Parathyroid adenoma (tissue), 2 donors: ENCODE data around the gene MEF2D.

Experiments used
- H2AFZ ChIP-seq: fragments of 300-600 bp; sonication (generic); one replicate; pipeline ENCODE4 v1.7.0; 2017; ENCODE audit warnings: antibody characterized with exemption, mild to moderate bottlenecking
- H3K27ac ChIP-seq: fragments of 300-600 bp; sonication (generic); one replicate; pipeline ENCODE4 v1.7.0; 2017
- H3K27me3 ChIP-seq: fragments of 300-600 bp; sonication (generic); one replicate; pipeline ENCODE4 v1.7.0; 2017; ENCODE audit warnings: low read length; ENCODE audit not compliant: control insufficient read depth, insufficient read depth
- H3K36me3 ChIP-seq: fragments of 300-600 bp; sonication (generic); one replicate; pipeline ENCODE4 v1.7.0; 2017; ENCODE audit warnings: low read length; ENCODE audit not compliant: control insufficient read depth, insufficient read depth
- H3K4me1 ChIP-seq: fragments of 300-600 bp; sonication (generic); one replicate; pipeline ENCODE4 v1.7.0; 2017; ENCODE audit warnings: control low read depth
- H3K4me2 ChIP-seq: fragments of 300-600 bp; sonication (generic); one replicate; pipeline ENCODE4 v1.7.0; 2017; ENCODE audit warnings: low read length
- H3K4me3 ChIP-seq: fragments of 300-600 bp; sonication (generic); one replicate; pipeline ENCODE4 v1.7.0; 2017; ENCODE audit warnings: low read depth, low read length
- H3K79me2 ChIP-seq: fragments of 300-600 bp; sonication (generic); one replicate; pipeline ENCODE4 v1.7.0; 2017; ENCODE audit warnings: control low read depth
- H3K9ac ChIP-seq: fragments of 300-600 bp; sonication (generic); one replicate; pipeline ENCODE4 v1.7.0; 2017; ENCODE audit warnings: mild to moderate bottlenecking
- H3K9me3 ChIP-seq: fragments of 300-600 bp; sonication (generic); one replicate; pipeline ENCODE4 v1.7.0; 2017; ENCODE audit warnings: low read length; ENCODE audit not compliant: control insufficient read depth
- CTCF ChIP-seq: fragments of 300-600 bp; sonication (generic); IDR thresholded peaks from one replicate; pipeline ENCODE4 v1.7.0; 2017; ENCODE audit warnings: antibody characterized with exemption, mild to moderate bottlenecking
- donor health status: primary hyperparathyroidism.

The MEF2D gene

GRCh38 chr1:156437037-156437867 lies 63.3 kb downstream of the MEF2D start:
- H3K4me3 ChIP-seq: no peak overlapping the region
- no peaks in the 10 kb centered on the region for H3K9me3 ChIP-seq
- no peak overlapping the region for H3K4me2 ChIP-seq
- no peaks in the 10 kb centered on the region for H3K79me2 ChIP-seq
- no peak overlapping the region for H3K9ac ChIP-seq
- no peak overlapping the region for H3K27ac ChIP-seq
- no peaks in the 10 kb centered on the region for H3K36me3 ChIP-seq
- H3K4me1 ChIP-seq: no peaks in the 10 kb centered on the region
- H2AFZ ChIP-seq: no peak overlapping the region
- H3K27me3 ChIP-seq: peaks cover 20% of the 10 kb centered on the region
- no peak for TF ChIP-seq CTCF

GRCh38 chr1:156436141-156437036 lies 64.2 kb downstream of the MEF2D start:
- H3K9me3 ChIP-seq: no peaks in the 10 kb centered on the region
- peak overlapping the region; percentile 54 for H3K4me2 ChIP-seq
- H3K36me3 ChIP-seq: no peaks in the 10 kb centered on the region
- no peaks in the 10 kb centered on the region for H3K4me1 ChIP-seq
- H3K27me3 ChIP-seq: peaks cover 20% of the 10 kb centered on the region
- H3K27ac ChIP-seq: no peak overlapping the region
- H3K9ac ChIP-seq: no peak overlapping the region
- TF ChIP-seq CTCF: no peak
- H3K4me3 ChIP-seq: peak overlapping the region; percentile 23
- no peak overlapping the region for H2AFZ ChIP-seq
- no peaks in the 10 kb centered on the region for H3K79me2 ChIP-seq

- Histone ChIP-seq H3K36me3 (no peaks in the 10 kb centered on the region), H3K79me2 (no peaks in the 10 kb centered on the region), H3K27me3 (peaks cover 20% of the 10 kb centered on the region), H3K4me1 (no peaks in the 10 kb centered on the region), H2AFZ (no peak overlapping the region), H3K9ac (no peak overlapping the region), H3K9me3 (no peaks in the 10 kb centered on the region), H3K4me2 (peak overlapping the region; percentile 96), H3K27ac (no peak overlapping the region), H3K4me3 (peak overlapping the region; percentile 59)
- TF ChIP-seq CTCF: no peak
These were observed 64.9 kb downstream of the MEF2D start for GRCh38 chr1:156435545-156436140.

- Histone ChIP-seq H3K36me3 (no peaks in the 10 kb centered on the region), H3K4me3 (peak overlapping the region; percentile 59), H3K9ac (no peak overlapping the region), H3K27ac (no peak overlapping the region), H3K79me2 (no peaks in the 10 kb centered on the region), H3K4me2 (peak overlapping the region; percentile 96), H3K4me1 (no peaks in the 10 kb centered on the region), H2AFZ (no peak overlapping the region), H3K27me3 (peaks cover 20% of the 10 kb centered on the region), H3K9me3 (no peaks in the 10 kb centered on the region)
- TF ChIP-seq CTCF: no peak
These were observed 65.5 kb downstream of the MEF2D start for GRCh38 chr1:156434989-156435544.
